GM21717 (cell line): ENCODE data around the gene SASH1.
"Not testable (repeated sequence)": the region's sequence is repeated elsewhere in the genome, so short reads cannot be mapped to it uniquely, and the experiment has no call there.

Experiments used
- ATAC-seq: cut with Tn5 transposase; IDR thresholded peaks from one replicate; pipeline ENCODE4 v1.9.1; 2021; ENCODE audit warnings: mild to moderate bottlenecking, moderate library complexity; ENCODE audit not compliant: unreplicated experiment

The SASH1 gene

DNA sequence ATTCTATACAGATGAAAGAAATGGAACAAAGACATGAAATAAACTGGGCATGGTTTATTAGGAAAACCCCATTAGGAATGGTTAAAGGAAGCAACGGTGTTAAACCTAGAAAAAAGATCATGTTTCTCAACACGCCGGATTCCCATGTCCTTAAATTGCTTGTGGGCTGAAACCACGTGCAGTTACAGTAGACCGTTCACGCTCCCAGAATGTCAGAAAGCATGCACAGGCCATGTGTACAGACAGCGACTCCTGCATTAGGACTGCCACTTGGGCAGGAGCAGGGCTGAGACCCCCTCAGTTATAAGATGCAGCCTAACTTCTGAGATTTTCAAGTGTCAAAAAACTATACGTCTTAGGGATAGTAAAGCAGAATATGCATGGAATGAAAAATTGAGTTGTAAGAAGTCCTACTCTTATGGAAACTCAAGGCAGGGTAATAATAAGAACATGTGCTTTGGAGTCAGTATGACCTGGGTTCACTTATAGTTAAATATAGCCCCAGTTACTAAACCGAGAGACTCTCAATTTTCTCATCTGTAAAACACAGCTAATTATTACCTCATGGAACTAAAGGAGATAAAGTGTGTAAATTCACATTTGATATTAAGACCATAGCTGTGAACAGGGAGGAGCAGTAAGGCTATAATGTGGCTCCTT is 230.2 kb downstream of the SASH1 start:
- ATAC-seq: no peak

DNA sequence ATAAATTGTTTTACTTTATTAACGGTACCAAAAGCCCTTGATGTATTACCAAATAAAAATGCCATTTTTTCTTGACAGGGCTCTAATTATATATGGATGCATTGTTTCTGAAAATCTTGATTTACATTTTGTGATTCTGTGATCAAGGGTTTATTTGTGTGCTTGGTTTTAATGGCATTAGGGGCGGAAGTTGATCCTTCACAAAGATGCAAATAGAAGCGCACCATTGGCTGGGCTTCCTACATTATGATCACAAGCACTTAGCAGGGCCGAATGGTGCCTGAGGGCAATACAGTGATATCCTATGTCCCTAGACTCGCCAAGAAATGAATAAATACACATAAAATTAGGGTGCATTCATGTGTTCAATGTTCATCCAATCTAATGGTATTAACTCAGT is 231.3 kb downstream of the SASH1 start:
- no peak for ATAC-seq

DNA sequence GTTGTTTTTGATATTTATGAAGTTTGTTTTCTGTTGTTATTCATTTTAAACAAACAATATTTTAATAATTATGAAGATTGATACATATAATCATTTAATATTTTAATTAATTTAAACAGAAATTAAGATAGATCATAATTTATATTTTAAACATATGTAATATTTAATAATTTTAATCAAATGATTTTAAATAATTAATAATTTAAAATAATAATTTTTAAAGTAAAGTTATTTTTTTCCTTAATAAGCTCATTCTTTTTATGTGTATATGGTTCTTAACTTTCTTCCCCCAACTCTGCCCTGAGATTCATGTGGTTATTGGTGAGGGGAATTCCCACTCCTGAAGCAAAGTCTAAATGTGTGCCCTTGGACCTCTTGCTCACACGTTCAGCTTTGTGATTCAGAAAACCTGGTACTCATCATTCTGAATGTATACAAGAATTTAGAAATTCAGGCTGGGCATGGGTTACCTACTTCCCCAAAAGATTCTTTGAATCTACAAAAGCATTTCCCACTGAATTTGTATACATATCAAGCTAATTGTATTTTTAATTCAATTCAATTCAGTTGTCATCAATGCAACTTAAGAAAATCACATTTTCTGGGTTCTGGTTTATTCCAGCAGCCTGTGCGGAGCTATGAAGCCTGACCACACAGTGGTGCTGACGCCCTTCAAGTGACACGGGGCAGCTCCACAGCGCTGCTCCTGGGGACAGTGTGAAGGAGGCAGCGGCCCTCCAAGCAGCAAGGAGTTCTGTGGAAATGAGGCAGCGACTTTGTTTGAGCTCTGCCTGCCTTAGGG is 235.2 kb downstream of the SASH1 start:
- peak; percentile 91 for ATAC-seq

DNA sequence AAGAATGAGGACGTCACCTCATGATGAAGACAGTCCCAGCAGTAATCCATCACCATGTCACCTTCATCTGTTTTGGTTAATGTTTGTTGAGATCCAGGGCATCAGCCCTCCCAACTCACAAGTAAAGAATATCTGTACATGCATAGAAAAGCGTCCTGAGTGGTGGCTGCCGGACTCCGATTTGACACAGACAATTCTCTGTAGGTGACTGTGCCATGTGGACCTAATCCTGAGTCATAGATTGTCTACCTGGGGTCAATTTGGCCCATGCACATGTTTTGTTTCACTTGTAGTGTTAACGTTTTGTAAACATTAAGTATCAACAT is 235.8 kb downstream of the SASH1 start:
- ATAC-seq: peak; percentile 26

DNA sequence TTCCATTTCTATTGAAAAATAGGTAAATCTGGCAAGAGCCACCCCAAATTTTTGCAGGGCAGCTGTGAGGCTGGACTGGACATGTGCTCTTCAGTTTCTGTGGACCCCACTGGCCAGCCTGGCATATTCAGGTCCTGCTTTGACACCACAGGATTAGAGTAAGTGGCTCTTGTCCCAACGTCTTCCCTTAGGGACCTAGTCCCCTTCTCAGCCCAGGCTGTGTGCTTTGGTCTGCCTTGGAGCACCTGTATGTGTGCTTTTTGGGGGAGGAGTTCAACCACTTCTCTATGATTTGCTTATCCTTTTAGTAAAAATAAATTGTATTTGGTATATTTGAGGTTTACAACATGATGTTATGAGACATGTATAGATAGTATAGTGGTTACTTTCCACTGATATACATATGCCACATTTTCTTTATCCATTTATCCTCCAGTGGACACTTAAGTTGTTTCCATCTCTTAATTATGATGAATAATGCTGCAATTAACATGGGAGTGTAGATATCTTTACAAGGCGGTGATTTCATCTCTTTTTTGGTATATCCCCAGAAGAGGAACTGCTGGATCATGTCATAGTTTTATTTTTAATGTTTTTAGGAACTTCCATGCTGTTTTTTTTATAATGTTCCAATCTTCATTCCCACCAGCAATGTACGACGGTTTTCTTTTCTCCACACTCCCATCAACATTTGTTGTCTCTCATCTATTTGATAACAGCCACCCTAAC is 236.4 kb downstream of the SASH1 start:
- no peak for ATAC-seq

DNA sequence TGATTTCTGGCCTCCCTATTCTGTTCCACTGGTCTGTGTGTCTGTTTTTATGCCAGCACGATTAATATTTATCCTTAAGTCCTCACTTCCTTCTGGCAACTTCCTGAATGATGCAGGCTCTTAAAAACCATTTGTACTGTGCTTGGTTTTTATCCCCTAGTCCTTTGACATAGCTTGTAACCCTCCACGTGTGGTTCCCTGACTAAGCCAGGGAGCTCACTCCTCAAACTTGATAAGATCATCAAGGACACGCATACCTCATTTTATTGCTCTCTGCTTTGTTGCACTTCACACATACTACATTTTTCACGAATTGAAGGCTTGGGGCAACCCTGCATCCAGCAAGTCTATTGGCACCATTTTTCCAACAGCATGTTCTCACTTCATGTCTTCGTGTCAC is 237.8 kb downstream of the SASH1 start:
- no peak for ATAC-seq

DNA sequence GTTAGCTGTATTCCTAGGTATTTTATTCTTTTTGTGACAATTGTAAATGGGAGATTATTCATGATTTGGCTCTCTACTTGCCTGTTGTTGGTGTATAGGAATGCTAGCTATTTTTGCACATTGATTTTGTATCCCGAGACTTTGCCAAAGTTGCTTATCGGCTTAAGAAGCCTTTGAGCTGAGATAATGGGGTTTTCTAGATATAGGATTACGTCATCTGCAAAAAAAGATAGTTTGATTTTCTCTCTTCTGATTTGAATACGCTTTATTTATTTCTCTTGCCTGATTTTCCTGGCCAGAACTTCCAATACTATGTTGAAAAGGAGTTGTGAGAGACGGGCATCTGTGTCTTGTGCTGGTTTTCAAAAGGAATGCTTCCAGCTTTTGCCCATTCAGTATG is 241.0 kb downstream of the SASH1 start:
- no peak for ATAC-seq

DNA sequence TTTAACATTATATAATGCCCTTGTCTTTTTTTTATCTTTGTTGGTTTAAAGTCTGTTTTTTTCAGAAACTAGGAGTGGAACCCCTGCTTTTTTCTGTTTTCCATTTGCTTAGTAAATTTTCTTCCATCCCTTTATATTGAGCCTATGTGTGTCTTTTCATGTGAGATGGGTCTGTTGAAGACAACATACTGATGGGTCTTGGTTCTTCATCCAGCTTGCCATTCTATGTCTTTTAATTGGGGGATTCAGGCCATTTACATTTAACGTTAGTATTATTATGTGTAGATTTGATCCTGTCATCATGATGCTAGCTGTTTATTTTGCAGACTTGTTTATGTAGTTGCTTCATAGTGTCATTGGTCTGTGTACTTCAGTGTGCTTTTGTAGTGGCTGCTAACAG is 243.0 kb downstream of the SASH1 start:
- not testable (repeated sequence) for ATAC-seq

DNA sequence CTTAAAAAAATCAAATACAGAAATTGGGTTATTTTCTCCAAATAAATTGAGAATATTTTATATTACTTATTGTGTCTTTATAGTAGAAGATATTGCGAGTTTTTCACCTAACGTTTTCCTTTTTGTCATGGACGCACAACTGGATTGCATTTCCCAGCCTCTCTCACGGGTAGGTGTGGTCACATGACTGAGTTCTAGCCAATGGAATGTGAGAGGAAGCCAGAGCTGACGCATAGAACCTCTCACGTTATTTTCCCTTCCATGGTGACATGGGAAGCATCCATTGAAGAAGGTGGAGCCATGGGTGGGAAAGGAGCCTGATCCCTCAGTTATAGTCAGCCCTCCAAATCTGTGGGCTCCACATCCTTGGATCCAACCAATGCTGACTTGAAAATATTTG is 248.2 kb downstream of the SASH1 start:
- ATAC-seq: no peak

DNA sequence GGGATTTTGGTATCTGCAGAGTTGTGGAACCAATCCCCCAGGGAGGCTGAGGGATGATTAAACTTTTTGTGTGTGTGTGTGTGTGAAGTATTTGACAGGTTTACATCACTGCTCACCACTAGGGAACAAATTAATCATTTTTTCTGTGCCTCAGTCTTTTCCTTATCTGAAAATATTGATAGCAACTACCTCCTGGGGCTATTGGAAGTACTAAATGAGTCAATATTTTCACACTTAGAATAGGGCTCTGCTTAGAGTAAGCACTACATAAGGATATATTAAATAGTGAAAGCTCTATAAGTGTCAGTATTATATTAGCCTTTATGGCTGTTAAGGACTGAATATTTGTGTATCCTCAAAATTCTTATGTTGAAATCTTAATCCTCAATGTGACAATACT is 249.0 kb downstream of the SASH1 start:
- no peak for ATAC-seq

DNA sequence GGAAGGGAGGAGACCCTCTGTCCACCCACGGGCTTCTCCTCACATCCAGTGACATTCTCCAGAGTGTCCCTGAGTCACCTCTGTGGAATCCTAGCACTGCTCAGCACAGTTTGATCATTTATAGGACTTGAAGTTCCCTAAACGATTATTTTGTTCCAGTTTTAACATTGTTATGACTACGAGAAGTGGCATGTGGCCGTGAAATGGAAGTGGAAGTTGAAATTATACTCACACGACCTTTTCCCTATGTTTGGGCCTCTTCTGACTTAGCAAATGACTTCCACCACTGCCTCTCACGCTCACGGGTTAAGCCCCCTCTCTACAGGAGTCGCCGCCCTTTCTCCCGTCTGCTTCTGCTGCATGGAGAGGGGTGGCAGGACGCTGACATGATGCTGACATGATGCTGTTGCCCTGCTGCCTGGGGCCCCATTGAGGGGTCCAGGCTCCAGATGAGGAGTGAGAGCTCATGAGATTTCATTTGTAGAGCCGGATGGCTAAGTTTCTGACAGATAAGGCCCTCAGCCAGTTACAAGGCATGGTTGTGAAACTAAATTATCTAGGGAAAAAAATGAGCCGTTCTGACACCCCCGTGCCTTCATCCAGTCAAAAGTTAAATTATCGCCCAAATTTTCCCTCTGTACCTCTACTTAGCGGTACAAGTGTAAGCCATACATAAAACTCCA is 250.6 kb downstream of the SASH1 start:
- ATAC-seq: no peak

DNA sequence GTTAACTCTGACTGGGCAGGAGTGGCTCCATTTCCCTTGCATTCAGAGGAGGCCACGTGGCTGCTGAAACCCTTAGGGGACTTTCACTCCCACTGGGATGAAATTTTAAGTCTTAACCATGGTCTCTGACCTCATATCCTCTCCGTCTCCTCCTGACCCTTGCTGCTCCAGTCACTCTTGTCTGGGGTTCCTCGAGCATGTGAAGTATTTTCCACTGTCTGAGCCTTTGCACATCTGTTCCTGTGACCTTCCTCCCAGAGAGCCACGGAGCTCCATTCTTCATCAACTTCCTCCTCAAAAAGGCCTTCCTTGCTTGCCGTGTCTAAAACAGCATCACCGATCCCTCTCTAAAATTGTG is 251.2 kb downstream of the SASH1 start:
- no peak for ATAC-seq

DNA sequence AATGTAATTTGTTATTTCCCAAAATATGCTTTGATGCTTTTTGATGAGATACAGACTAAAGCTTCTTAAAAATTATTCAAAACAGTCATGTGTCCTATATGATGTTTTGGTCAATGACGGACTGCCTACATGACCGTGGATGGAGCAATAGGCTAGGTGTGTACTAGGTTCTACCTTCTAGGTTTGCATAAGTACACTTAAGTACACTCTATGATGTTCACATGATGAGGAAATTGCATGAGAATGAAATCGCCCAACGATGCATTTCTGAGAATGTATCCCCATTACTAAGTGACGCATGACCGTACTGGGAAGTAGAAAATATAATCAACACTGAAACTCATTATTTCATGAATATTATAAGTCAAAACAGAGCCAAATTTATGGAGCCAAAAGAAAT is 252.9 kb downstream of the SASH1 start:
- ATAC-seq: no peak

DNA sequence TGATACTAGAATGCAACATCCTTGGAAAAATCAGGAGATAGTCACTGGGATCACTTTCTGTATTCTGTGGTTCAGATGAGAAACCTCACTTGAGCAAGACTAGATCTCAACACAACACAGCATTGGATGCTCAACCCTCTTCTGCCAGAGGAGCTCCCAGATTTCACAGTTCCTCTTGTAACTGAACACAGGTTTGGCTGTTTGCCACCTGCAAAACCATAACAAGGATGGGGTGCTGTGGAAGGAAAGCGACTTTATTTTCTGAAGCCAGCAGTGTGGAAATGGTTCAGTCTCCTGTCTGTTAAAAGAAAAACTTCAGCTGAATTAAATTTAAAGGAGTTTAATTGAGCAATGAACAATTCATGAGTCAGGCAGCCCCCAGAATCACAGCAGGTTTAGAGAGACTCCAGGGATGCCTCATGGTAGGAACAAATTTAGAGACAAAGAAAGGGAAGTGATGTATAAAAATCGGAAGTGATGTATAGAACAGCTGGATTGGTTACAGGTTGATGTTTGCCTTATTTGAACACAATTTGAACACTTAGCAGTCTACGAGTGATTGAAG is 254.3 kb downstream of the SASH1 start:
- ATAC-seq: no peak

DNA sequence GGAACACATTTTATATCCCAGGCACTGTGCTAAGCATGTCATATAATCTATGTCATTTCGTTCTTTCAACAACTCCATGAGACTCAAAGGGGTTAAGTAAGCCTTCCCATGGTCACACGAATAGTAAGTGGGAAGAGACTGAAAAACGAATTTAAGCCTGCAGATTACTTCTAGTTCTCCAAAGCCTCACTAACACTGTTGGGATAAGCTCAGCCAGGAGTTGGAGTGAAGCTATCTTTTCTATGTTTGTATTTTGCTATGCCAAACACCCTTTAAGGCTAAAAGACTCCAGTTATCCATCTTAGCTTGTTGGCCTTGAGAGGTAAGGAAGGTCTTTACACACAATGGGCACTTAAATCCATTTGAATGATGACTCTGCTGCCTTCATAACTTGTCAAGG is 256.1 kb downstream of the SASH1 start:
- no peak for ATAC-seq

DNA sequence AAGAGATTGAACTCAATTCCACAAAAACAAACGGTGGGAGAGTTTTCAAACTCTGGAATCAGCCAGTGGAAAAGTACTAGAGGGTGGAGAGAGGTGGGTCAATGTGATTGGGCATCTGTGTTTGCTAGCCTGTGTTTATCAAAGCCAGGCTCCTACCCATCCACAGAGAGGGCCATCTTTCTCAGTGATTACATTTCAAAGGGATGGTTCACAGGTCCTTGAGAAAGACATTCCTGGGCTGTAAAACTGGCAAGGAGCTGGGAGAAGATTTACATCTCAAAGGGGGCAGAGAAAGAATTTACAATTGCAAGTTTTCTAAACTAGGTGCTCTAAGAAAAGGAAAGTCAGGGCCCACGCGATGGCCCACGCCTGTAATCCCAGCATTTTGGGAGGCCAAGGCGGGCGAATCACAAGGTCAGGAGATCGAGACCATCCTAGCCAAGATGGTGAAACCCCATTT is 257.4 kb downstream of the SASH1 start:
- ATAC-seq: no peak
